HepG2 (cell line): ENCODE measurements around the gene AHRR. TPM values are rescaled to one million over a fixed set of nuclear protein-coding genes. Genes with fewer than 3 reads are reported as not detected.

Experiments
- ATAC-seq: fragments of 200-7000 bp; cut with Tn5 transposase; 3 replicates; pipeline ENCODE4 v1.9.1; 2020; ENCODE audit warnings: mild to moderate bottlenecking, moderate library complexity
- BruUV-seq: library from RNA; stranded (reverse); fragments of 400-500 nt; replicated peaks from 2 replicates; lab custom pipeline; 2021; lab: Mats Ljungman, UMichigan
- CTCF ChIA-PET: fragments of 300-600 bp; formaldehyde crosslinking; extraction: SDS; loops from one replicate; lab custom pipeline; 2021; ENCODE audit warnings: low total read pairs, inconsistent platforms, low intra/inter-chr PET ratio; lab: Yijun Ruan, JAX
- POLR2A ChIA-PET: fragments of 350-600 bp; sonication (Branson Sonifier 250); formaldehyde crosslinking; loops from one replicate; lab custom pipeline; 2020; ENCODE audit warnings: antibody characterized with exemption, inconsistent platforms; lab: Yijun Ruan, JAX
- DNase-seq: peaks from one replicate; pipeline ENCODE4 v3.0.0-alpha.2; 2015; ENCODE audit warnings: low spot score
- FAIRE-seq: peaks from 3 replicates; lab custom pipeline; 2011; peaks lifted over from hg19 to GRCh38; lab: Jason Lieb, UNC
- H2AFZ ChIP-seq: one replicate; pipeline ENCODE4 v1.6.1; 2011; ENCODE audit warnings: low read length, inconsistent platforms
- H3K27ac ChIP-seq: fragments of 300-600 bp; 3 replicates; pipeline ENCODE4 v1.8.0; 2011; ENCODE audit warnings: mixed run types, mild to moderate bottlenecking, mixed read lengths, low read length, inconsistent platforms; ENCODE audit not compliant: insufficient read depth; ENCODE audit errors: extremely low read length
- H3K27me3 ChIP-seq, 2 experiments: fragments of 200-600 bp in 1 of 2; 2 replicates in 1 of 2; 3 replicates in 1 of 2; pipeline versions ENCODE4 v1.6.0 to v1.8.0; 2011; ENCODE audit warnings: low read length in 2 of 2, mild to moderate bottlenecking in 2 of 2, moderate library complexity in 2 of 2, inconsistent platforms in 1 of 2; ENCODE audit not compliant: insufficient read depth in 2 of 2, control insufficient read depth in 1 of 2
- H3K36me3 ChIP-seq, 2 experiments: fragments of 200-600 bp in 1 of 2; replicated peaks in 1 of 2; 2 replicates in 1 of 2; 3 replicates in 1 of 2; pipeline versions ENCODE4 v1.5.1 to v1.8.0; 2011; ENCODE audit warnings: low read length in 2 of 2, inconsistent platforms in 1 of 2; ENCODE audit not compliant: insufficient read depth in 2 of 2, control insufficient read depth in 1 of 2
- H3K4me1 ChIP-seq: 2 replicates; pipeline ENCODE4 v1.5.1; 2012; ENCODE audit warnings: low read length, inconsistent platforms; ENCODE audit not compliant: insufficient read depth
- H3K4me2 ChIP-seq: 2 replicates; pipeline ENCODE4 v1.6.0; 2011; ENCODE audit warnings: low read depth, low read length, inconsistent platforms
- H3K4me3 ChIP-seq, 3 experiments: fragments of 200-600 bp in 1 of 3; sonication (generic), shearing (Covaris generic) in 1 of 3; replicated peaks in 1 of 3; 2 replicates each; pipeline ENCODE4 v1.5.1; 2011 to 2016; ENCODE audit warnings: low read length in 3 of 3, inconsistent platforms in 2 of 3, low read depth in 2 of 3, mild to moderate bottlenecking in 2 of 3, control low read depth in 1 of 3, mixed read lengths in 1 of 3; ENCODE audit not compliant: insufficient read depth in 1 of 3
- H3K79me2 ChIP-seq: one replicate; pipeline ENCODE4 v1.6.1; 2011; ENCODE audit warnings: low read length, inconsistent platforms; ENCODE audit not compliant: insufficient read depth
- H3K9ac ChIP-seq: 2 replicates; pipeline ENCODE4 v1.6.0; 2011; ENCODE audit warnings: mild to moderate bottlenecking, low read depth, low read length, inconsistent platforms; ENCODE audit not compliant: insufficient read depth
- H3K9me3 ChIP-seq: 2 replicates; pipeline ENCODE4 v1.5.1; 2012; ENCODE audit warnings: mild to moderate bottlenecking, low read length
- H4K20me1 ChIP-seq: 2 replicates; pipeline ENCODE4 v1.6.0; 2011; ENCODE audit warnings: inconsistent platforms, mild to moderate bottlenecking, low read length, moderate library complexity; ENCODE audit not compliant: insufficient read depth
- ATAD3A ChIP-seq: sonication (generic); formaldehyde crosslinking; IDR thresholded peaks from 2 replicates; pipeline ENCODE4 v1.4.0; 2020; ENCODE audit warnings: missing genetic modification reagents
- ATF6 ChIP-seq: sonication (generic); formaldehyde crosslinking; conservative IDR thresholded peaks from 2 replicates; pipeline ENCODE4 v1.4.0; 2020; ENCODE audit warnings: missing genetic modification reagents
- BRF2 ChIP-seq: sonication (generic); formaldehyde crosslinking; IDR thresholded peaks from 2 replicates; pipeline ENCODE4 v1.8.1; 2022; ENCODE audit warnings: mild to moderate bottlenecking, missing genetic modification reagents
- ZFP1 ChIP-seq: IDR thresholded peaks from 2 replicates; pipeline ENCODE4 v1.6.1; 2016
- ZNF605 ChIP-seq: sonication (generic); formaldehyde crosslinking; IDR thresholded peaks from 2 replicates; pipeline ENCODE4 v1.8.0; 2022; ENCODE audit warnings: mild to moderate bottlenecking, missing genetic modification reagents
- ZNF614 ChIP-seq: IDR thresholded peaks from 2 replicates; pipeline ENCODE4 v1.6.1; 2018; ENCODE audit warnings: missing biosample characterization, missing genetic modification reagents, inconsistent platforms, borderline replicate concordance
- ZZZ3 ChIP-seq: sonication (generic); formaldehyde crosslinking; IDR thresholded peaks from 2 replicates; pipeline ENCODE4 v1.4.0; 2020; ENCODE audit warnings: missing genetic modification reagents, mild to moderate bottlenecking, borderline replicate concordance
- WGBS: methylation state at CpG from one replicate; pipeline ENCODE4 v1.1.6; 2017; ENCODE audit warnings: low lambda C conversion rate; 5-methylcytosine and 5-hydroxymethylcytosine counted together
- in situ Hi-C: cut with HindIII; loops from 2 replicates; pipeline ENCODE4 v1.10.0; 2017; ENCODE audit warnings: low pct_unique_long_range_greater_than_20kb; ENCODE audit not compliant: extremely low pct_ligation_motif_present
- intact Hi-C: fragments of 100-400 bp; cut with micrococcal nuclease; formaldehyde crosslinking; loops from one replicate; pipeline ENCODE4 v1.10.0; 2022; ENCODE audit not compliant: unreplicated experiment
- polyA plus RNA-seq, 8 experiments: library from polyadenylated mRNA; depleted of rRNA in 3 of 8; stranded (reverse) in 7 of 8; unstranded in 1 of 8; fragments of >200 nt; fragmentation: Illumina TruSeq in 4 of 8; extraction: Trizol in 4 of 8; gene quantifications; 2 replicates each; pipeline versions ENCODE4 v1.2.1 to v1.2.3, GENCODE V29; 2011 to 2016; ENCODE audit warnings: low read depth in 4 of 8, missing spikeins in 1 of 8, mixed read lengths in 1 of 8; ENCODE audit not compliant: insufficient read depth in 1 of 8
- total RNA-seq, 5 experiments: library from RNA; depleted of rRNA; stranded (reverse); fragments of >200 nt; fragmentation: Illumina TruSeq; extraction: Trizol; gene quantifications; 2 replicates each; pipeline ENCODE4 v1.2.3, GENCODE V29; 2016; ENCODE audit warnings: low read depth in 1 of 5
- TF ChIP-seq, protein P1 (sequence below): sonication (generic); formaldehyde crosslinking; IDR thresholded peaks from 2 replicates; pipeline ENCODE4 v1.4.0; 2020; ENCODE audit warnings: missing genetic modification reagents

The AHRR gene
- total and polyA plus RNA-seq, 2 of the 13 experiments (the other 11 are each of a cell fraction or from before 2014, with no cell fraction given) = 0.28 to 0.35 TPM

DNA sequence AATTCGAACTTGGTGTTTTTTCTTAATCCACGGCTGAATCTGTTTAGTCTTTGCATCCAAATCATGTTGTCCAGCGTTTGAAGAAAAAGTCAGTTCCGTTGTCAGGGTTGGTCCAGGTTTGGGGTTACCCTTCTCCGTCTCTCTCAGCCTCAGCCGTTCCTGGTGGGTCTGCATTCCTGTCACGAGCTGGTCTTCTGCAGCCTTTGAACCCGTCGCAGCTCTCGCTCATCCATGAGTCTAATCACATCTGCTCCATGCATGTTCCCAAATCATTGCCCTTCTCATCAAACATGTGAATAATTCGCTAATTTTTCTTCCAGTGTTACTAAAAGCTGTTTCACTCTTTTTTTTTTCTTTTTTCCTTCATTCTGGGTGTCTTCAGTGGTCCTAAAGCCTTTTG is 82.5 kb downstream of the AHRR start:
- no TSS peak for BruUV-seq

More for the DNA sequence above, 82.5 kb downstream of the AHRR start:
- Histone ChIP-seq H3K9me3 (no peaks in the 10 kb centered on the region), H3K36me3 (no peaks in the 10 kb centered on the region), H4K20me1 (no peaks in the 10 kb centered on the region), H3K27ac (no peak overlapping the region), H2AFZ (no peak overlapping the region), H3K27me3 (peaks cover 0 to 2% of the 10 kb centered on the region in 2 experiments; a peak in 2 of 5 replicates), H3K79me2 (no peaks in the 10 kb centered on the region), H3K4me3 (no peak overlapping the region), H3K9ac (no peak overlapping the region), H3K4me2 (no peak overlapping the region), H3K4me1 (peaks cover 12% of the 10 kb centered on the region)
- TF ChIP-seq ZNF605 (CRISPR knock-in tag) (no peak), ATF6 (no peak), ZZZ3 (CRISPR knock-in tag) (no peak), ATAD3A (CRISPR knock-in tag) (no peak), ZFP1 (CRISPR knock-in tag) (no peak), BRF2 (CRISPR knock-in tag) (no peak), ZNF614 (CRISPR knock-in tag) (no peak)
- TF ChIP-seq, protein P1, sequence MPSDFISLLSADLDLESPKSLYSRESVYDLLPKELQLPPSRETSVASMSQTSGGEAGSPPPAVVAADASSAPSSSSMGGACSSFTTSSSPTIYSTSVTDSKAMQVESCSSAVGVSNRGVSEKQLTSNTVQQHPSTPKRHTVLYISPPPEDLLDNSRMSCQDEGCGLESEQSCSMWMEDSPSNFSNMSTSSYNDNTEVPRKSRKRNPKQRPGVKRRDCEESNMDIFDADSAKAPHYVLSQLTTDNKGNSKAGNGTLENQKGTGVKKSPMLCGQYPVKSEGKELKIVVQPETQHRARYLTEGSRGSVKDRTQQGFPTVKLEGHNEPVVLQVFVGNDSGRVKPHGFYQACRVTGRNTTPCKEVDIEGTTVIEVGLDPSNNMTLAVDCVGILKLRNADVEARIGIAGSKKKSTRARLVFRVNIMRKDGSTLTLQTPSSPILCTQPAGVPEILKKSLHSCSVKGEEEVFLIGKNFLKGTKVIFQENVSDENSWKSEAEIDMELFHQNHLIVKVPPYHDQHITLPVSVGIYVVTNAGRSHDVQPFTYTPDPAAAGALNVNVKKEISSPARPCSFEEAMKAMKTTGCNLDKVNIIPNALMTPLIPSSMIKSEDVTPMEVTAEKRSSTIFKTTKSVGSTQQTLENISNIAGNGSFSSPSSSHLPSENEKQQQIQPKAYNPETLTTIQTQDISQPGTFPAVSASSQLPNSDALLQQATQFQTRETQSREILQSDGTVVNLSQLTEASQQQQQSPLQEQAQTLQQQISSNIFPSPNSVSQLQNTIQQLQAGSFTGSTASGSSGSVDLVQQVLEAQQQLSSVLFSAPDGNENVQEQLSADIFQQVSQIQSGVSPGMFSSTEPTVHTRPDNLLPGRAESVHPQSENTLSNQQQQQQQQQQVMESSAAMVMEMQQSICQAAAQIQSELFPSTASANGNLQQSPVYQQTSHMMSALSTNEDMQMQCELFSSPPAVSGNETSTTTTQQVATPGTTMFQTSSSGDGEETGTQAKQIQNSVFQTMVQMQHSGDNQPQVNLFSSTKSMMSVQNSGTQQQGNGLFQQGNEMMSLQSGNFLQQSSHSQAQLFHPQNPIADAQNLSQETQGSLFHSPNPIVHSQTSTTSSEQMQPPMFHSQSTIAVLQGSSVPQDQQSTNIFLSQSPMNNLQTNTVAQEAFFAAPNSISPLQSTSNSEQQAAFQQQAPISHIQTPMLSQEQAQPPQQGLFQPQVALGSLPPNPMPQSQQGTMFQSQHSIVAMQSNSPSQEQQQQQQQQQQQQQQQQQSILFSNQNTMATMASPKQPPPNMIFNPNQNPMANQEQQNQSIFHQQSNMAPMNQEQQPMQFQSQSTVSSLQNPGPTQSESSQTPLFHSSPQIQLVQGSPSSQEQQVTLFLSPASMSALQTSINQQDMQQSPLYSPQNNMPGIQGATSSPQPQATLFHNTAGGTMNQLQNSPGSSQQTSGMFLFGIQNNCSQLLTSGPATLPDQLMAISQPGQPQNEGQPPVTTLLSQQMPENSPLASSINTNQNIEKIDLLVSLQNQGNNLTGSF (CRISPR knock-in tag) = no peak
- FAIRE-seq (no peak), DNase-seq (no peak), ATAC-seq (no peak)
- CTCF ChIA-PET = no interaction called here
- POLR2A ChIA-PET = no interaction called here
- in situ Hi-C loops = no loop called here
- intact Hi-C loops = no loop called here
- WGBS = 80% methylated on average over 11 of the region's 11 CpGs
